ENCODE data around the gene CPN1.
"Not testable (repeated sequence)": the region's sequence is repeated elsewhere in the genome, so short reads cannot be mapped to it uniquely, and the experiment has no call there.

DNA sequence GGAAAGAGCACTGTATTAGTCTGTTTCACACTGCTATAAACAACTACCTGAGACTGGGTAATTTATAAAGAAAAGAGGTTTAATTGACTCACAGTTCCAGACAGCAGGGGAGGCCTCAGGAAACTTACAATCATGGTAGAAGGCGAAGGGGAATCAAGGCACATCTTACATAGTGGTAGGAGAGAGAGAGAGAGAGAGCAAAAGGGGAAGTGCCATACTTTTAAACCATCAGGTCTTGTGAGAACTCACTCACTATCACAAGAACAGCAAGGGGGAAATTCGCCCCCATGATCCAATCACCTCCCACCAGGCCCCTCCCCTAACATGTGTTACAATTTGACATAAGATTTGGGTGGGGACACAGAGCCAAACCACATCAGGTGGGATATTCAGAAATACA lies 43.7 kb upstream of the CPN1 start:
- TF ChIP-seq, protein P1, sequence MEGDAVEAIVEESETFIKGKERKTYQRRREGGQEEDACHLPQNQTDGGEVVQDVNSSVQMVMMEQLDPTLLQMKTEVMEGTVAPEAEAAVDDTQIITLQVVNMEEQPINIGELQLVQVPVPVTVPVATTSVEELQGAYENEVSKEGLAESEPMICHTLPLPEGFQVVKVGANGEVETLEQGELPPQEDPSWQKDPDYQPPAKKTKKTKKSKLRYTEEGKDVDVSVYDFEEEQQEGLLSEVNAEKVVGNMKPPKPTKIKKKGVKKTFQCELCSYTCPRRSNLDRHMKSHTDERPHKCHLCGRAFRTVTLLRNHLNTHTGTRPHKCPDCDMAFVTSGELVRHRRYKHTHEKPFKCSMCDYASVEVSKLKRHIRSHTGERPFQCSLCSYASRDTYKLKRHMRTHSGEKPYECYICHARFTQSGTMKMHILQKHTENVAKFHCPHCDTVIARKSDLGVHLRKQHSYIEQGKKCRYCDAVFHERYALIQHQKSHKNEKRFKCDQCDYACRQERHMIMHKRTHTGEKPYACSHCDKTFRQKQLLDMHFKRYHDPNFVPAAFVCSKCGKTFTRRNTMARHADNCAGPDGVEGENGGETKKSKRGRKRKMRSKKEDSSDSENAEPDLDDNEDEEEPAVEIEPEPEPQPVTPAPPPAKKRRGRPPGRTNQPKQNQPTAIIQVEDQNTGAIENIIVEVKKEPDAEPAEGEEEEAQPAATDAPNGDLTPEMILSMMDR (IDR thresholded peaks at IDR 0.05; ENCODE audit: poor library complexity) = not testable (repeated sequence)
- TF ChIP-seq EZH2phosphoT487 (IDR thresholded peaks at IDR 0.05; ENCODE audit: low read depth, severe bottlenecking, unreplicated experiment) = not testable (repeated sequence)
